PC-9 (cell line): ENCODE data around the gene GATA1. TPM values are rescaled to one million over a fixed set of nuclear protein-coding genes. Genes with fewer than 3 reads are reported as not detected.

Experiments
- BruUV-seq: library from RNA; stranded (reverse); fragments of 400-500 nt; replicated peaks from 2 replicates; lab custom pipeline; 2021; lab: Mats Ljungman, UMichigan
- CTCF ChIA-PET: fragments of 300-600 bp; sonication (Branson Sonifier 250); formaldehyde crosslinking; loops from one replicate; lab custom pipeline; 2022; ENCODE audit warnings: antibody characterized with exemption; lab: Charles Lee
- POLR2A ChIA-PET: fragments of 300-600 bp; sonication (Branson Sonifier 250); formaldehyde crosslinking; loops from one replicate; lab custom pipeline; 2022; ENCODE audit warnings: antibody characterized with exemption; ENCODE audit not compliant: unreplicated experiment; lab: Charles Lee
- DNase-seq, 2 experiments: peaks; one replicate each; pipeline versions ENCODE4 v3.0.0 to v3.0.0-alpha.2; 2015 to 2022; ENCODE audit warnings: mixed read lengths in 1 of 2
- H2AFZ ChIP-seq: fragments of 200-600 bp; sonication (generic); 2 replicates; pipeline ENCODE4 v1.8.1; 2017; ENCODE audit warnings: antibody characterized with exemption
- H3F3A ChIP-seq: fragments of 200-600 bp; sonication (generic); 2 replicates; pipeline ENCODE4 v1.8.1; 2017; ENCODE audit warnings: antibody characterized with exemption, mild to moderate bottlenecking, low read depth; ENCODE audit not compliant: insufficient read depth
- H3K27ac ChIP-seq: fragments of 200-600 bp; sonication (generic); 2 replicates; pipeline ENCODE4 v1.6.1; 2016; ENCODE audit warnings: mixed run types
- H3K27me3 ChIP-seq: fragments of 200-600 bp; sonication (generic); 2 replicates; pipeline ENCODE4 v1.6.1; 2016; ENCODE audit warnings: low read depth, mixed run types; ENCODE audit not compliant: insufficient read depth
- H3K36me3 ChIP-seq: fragments of 200-600 bp; sonication (generic); 2 replicates; pipeline ENCODE4 v1.6.1; 2016; ENCODE audit warnings: low read depth, mixed run types
- H3K4me1 ChIP-seq: fragments of 200-600 bp; sonication (generic); replicated peaks from 2 replicates; pipeline ENCODE4 v1.6.1; 2016; ENCODE audit warnings: mixed run types; ENCODE audit not compliant: insufficient read depth
- H3K4me2 ChIP-seq: fragments of 200-600 bp; sonication (generic); 2 replicates; pipeline ENCODE4 v1.6.1; 2017; ENCODE audit warnings: mixed run types
- H3K4me3 ChIP-seq: fragments of 200-600 bp; sonication (generic); 2 replicates; pipeline ENCODE4 v1.6.1; 2016; ENCODE audit warnings: mixed run types
- H3K79me2 ChIP-seq: fragments of 200-600 bp; sonication (generic); 2 replicates; pipeline ENCODE4 v1.6.1; 2017; ENCODE audit warnings: low read depth, mixed run types
- H3K9me2 ChIP-seq: fragments of 200-600 bp; sonication (generic); 2 replicates; pipeline ENCODE4 v1.8.1; 2017; ENCODE audit warnings: mild to moderate bottlenecking; ENCODE audit not compliant: insufficient read depth
- H3K9me3 ChIP-seq: fragments of 200-600 bp; sonication (generic); 2 replicates; pipeline ENCODE4 v1.8.1; 2016; ENCODE audit warnings: low read depth; ENCODE audit not compliant: insufficient read depth
- H4K20me1 ChIP-seq: fragments of 200-600 bp; sonication (generic); 2 replicates; pipeline ENCODE4 v1.8.1; 2017; ENCODE audit not compliant: insufficient read depth
- CTCF ChIP-seq: fragments of 200-600 bp; sonication (generic); conservative IDR thresholded peaks from 2 replicates; pipeline ENCODE4 v1.6.1; 2017; ENCODE audit warnings: mixed run types, antibody characterized with exemption, mild to moderate bottlenecking, moderate library complexity
- EZH2 ChIP-seq: fragments of 200-600 bp; sonication (generic); IDR thresholded peaks from 2 replicates; pipeline ENCODE4 v1.8.0; 2017; ENCODE audit warnings: antibody characterized with exemption, low read depth
- intact Hi-C: fragments of 100-400 bp; cut with micrococcal nuclease; formaldehyde crosslinking; loops from one replicate; pipeline ENCODE4 v1.10.0; 2022; ENCODE audit not compliant: unreplicated experiment
- total RNA-seq: library from RNA; stranded (reverse); gene quantifications from 2 replicates; pipeline ENCODE4 v1.2.3, GENCODE V29; 2021

GATA1 gene
- total RNA-seq, 1 experiment from 2014 or later: not detected

- Histone ChIP-seq H3K9me2 (no peaks in the 10 kb centered on the region), H3K4me3 (no peak overlapping the region), H3F3A (no peaks in the 10 kb centered on the region), H3K4me2 (no peak overlapping the region), H3K79me2 (no peaks in the 10 kb centered on the region), H3K27me3 (no peaks in the 10 kb centered on the region), H3K9me3 (no peaks in the 10 kb centered on the region), H3K36me3 (no peaks in the 10 kb centered on the region), H3K27ac (no peak overlapping the region), H3K4me1 (no peaks in the 10 kb centered on the region), H4K20me1 (no peaks in the 10 kb centered on the region), H2AFZ (no peak overlapping the region)
- TF ChIP-seq EZH2 (no peak), CTCF (no peak)
- no TSS peak for BruUV-seq
- POLR2A ChIA-PET: no interaction called here
- DNase-seq: no peak
- CTCF ChIA-PET: no interaction called here
- intact Hi-C loops: no loop called here
These were observed 40.7 kb downstream of the GATA1 start for GRCh38 chrX:48826876-48827653.

- Histone ChIP-seq H3F3A (no peaks in the 10 kb centered on the region), H3K27ac (no peak overlapping the region), H2AFZ (no peak overlapping the region), H3K36me3 (no peaks in the 10 kb centered on the region), H3K9me3 (no peaks in the 10 kb centered on the region), H4K20me1 (no peaks in the 10 kb centered on the region), H3K27me3 (no peaks in the 10 kb centered on the region), H3K4me2 (no peak overlapping the region), H3K4me3 (no peak overlapping the region), H3K9me2 (no peaks in the 10 kb centered on the region), H3K79me2 (no peaks in the 10 kb centered on the region), H3K4me1 (no peaks in the 10 kb centered on the region)
- TF ChIP-seq CTCF: no peak
- TF ChIP-seq EZH2: no peak
- no TSS peak for BruUV-seq
- ChIA-PET POLR2A (no interaction called here), CTCF (no interaction called here)
- intact Hi-C loops: no loop called here
- no peak for DNase-seq
These were observed 41.2 kb downstream of the GATA1 start for GRCh38 chrX:48827654-48827968.

- Histone ChIP-seq H3K27me3 (no peaks in the 10 kb centered on the region), H2AFZ (no peak overlapping the region), H4K20me1 (no peaks in the 10 kb centered on the region), H3K9me2 (no peaks in the 10 kb centered on the region), H3K36me3 (no peaks in the 10 kb centered on the region), H3F3A (no peaks in the 10 kb centered on the region), H3K4me3 (no peak overlapping the region), H3K27ac (no peak overlapping the region), H3K4me1 (no peaks in the 10 kb centered on the region), H3K79me2 (no peaks in the 10 kb centered on the region), H3K4me2 (no peak overlapping the region), H3K9me3 (no peaks in the 10 kb centered on the region)
- ChIA-PET POLR2A (no interaction called here), CTCF (no interaction called here)
- intact Hi-C loops: no loop called here
- no peak for DNase-seq
- TF ChIP-seq EZH2 (no peak), CTCF (no peak)
- BruUV-seq: no TSS peak
These were observed 42.8 kb downstream of the GATA1 start for GRCh38 chrX:48829016-48829735.
